Fibroblast of pulmonary artery (primary cell): ENCODE results near the gene SAAL1.

Experiments
- DNase-seq: peaks from one replicate; pipeline ENCODE4 v3.0.0-alpha.2; 2010; ENCODE audit warnings: low read depth
- H3K4me3 ChIP-seq: replicated peaks from 2 replicates; pipeline ENCODE4 v1.5.1; 2011; ENCODE audit warnings: low read depth, mild to moderate bottlenecking, control low read depth, low read length, moderate library complexity
- TF ChIP-seq, protein P1 (sequence below): IDR thresholded peaks from 2 replicates; pipeline ENCODE4 v1.5.1; 2011; ENCODE audit warnings: mild to moderate bottlenecking, control low read depth, low read length, inconsistent platforms; ENCODE audit errors: missing control alignments

Gene SAAL1

DNA sequence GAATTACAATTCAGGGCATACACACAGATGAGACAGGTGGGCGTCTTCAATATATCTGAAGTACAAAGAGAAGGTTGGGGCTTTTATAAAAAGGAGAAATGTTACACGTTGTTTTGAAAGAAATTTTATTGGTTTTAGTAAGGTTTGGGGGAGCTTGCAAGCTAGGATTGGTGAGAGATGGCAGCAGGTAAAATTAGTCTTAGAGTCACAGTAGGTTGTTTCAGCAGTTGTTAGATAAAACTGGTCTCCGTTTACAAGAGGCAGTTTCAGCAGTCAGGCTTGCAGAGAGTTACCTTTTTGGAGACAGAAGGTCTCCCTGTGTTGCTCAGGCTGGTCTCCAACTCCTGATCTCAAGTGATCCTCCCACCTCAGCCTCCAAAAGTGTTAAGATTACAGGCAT, 2.4 kb upstream of the SAAL1 start:
- no peak for DNase-seq
- H3K4me3 ChIP-seq = no peak overlapping the region

DNA sequence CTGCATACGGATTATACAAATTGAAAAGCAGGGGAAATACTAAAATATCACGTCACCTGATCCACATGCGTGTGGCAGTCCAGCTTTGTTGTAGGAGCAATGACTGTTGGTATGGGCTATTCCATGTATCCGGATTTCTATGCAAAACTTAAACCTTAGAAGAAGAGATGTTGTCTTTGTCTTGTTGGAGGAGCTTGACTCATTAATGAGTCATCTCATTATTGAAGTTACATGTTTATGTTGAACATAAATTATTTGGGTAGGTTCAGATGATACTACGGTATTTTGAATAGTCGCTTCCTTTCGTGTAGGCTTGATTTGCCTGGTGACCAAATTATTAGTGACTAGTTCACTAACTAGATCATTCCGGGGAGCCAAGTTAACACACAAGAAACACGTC, 806 bp upstream of the SAAL1 start:
- no peak overlapping the region for H3K4me3 ChIP-seq
- TF ChIP-seq, protein P1, sequence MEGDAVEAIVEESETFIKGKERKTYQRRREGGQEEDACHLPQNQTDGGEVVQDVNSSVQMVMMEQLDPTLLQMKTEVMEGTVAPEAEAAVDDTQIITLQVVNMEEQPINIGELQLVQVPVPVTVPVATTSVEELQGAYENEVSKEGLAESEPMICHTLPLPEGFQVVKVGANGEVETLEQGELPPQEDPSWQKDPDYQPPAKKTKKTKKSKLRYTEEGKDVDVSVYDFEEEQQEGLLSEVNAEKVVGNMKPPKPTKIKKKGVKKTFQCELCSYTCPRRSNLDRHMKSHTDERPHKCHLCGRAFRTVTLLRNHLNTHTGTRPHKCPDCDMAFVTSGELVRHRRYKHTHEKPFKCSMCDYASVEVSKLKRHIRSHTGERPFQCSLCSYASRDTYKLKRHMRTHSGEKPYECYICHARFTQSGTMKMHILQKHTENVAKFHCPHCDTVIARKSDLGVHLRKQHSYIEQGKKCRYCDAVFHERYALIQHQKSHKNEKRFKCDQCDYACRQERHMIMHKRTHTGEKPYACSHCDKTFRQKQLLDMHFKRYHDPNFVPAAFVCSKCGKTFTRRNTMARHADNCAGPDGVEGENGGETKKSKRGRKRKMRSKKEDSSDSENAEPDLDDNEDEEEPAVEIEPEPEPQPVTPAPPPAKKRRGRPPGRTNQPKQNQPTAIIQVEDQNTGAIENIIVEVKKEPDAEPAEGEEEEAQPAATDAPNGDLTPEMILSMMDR = no peak
- no peak for DNase-seq

More for the DNA sequence above, 2.4 kb upstream of the SAAL1 start:
- TF ChIP-seq, protein P1 = no peak

DNA sequence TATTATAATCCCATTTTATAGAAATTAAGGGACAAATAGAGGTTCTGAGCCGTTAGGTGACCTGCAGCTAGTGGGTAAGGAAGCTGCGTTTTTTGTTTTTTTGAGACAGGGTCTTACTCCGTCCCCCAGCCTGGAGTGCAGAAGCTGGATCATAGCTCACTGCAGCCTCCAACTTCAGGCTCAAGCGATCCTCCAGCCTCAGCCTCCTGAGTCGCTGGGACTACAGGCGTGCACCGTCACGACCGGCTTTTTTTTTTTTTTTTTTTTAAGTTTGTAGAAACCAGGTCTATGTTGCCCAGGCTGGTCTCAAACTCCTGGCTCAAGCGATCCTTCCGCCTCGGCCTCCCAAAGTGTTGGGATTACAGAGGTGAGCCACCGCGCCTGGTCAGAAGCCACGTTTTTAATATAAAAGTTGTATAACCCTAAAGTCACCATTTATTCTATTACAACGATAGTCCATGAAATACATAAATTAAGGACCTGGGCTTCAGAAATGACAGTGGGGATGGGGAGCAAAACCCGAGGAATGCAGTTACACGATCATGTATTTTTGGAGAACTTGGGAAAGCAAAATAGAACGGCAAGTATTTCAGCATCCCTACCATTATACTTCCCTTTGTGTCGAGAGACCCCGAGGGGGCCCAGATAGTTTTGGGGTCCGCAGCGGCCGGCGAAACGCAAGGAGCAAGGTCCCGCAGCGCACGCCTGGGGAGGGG, 638 bp downstream of the SAAL1 start:
- TF ChIP-seq, protein P1 = no peak
- DNase-seq = no peak
- peak overlapping the region; percentile 94 for H3K4me3 ChIP-seq

GRCh38 chr11:18100926-18101656, 4.8 kb downstream of the SAAL1 start:
- no peak for DNase-seq
- TF ChIP-seq, protein P1 = no peak

DNA sequence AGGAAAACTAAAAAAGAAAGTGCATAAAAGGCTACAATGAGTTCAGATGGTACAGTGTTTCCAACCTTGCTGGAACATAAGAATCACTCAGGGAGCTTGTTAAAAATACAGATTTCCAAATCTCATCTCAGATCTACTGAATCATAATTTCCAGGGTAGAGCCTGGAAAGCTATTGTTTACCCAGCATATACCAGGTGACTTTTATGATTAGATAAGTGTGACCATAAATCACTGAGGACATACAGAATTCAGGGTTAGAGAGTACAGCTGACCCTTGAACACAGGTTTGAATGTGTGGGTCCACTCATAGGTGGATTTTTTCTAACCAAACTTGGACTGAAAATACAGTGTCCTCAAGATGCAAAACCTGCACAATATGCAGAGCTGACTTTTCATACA, 11.9 kb downstream of the SAAL1 start:
- no peak for DNase-seq
- TF ChIP-seq, protein P1 = no peak

More at GRCh38 chr11:18100926-18101656, 4.8 kb downstream of the SAAL1 start:
- H3K4me3 ChIP-seq = no peak overlapping the region

GRCh38 chr11:18091731-18092130, 14.2 kb downstream of the SAAL1 start:
- no peak overlapping the region for H3K4me3 ChIP-seq
- TF ChIP-seq, protein P1 = no peak
- peak; percentile 36 for DNase-seq

More for the DNA sequence above, 11.9 kb downstream of the SAAL1 start:
- H3K4me3 ChIP-seq = no peak overlapping the region
